Gastrocnemius medialis (tissue), 4 donors: ENCODE measurements around the gene GFOD1. TPM values are rescaled to one million over a fixed set of nuclear protein-coding genes. Genes with fewer than 3 reads are reported as not detected.

Experiments used
- ATAC-seq, 2 donors: fragments of 150-250 bp; one replicate each; pipeline ENCODE4 v1.9.1; 2016
- DNase-seq, 2 donors: peaks; one replicate each; pipeline ENCODE4 v3.0.0-alpha.2; 2019
- H3K27ac ChIP-seq, 4 donors: fragments of 200-600 bp; sonication (generic); 1 replicate in 1 of 4; 2 replicates in 3 of 4; pipeline ENCODE4 v1.5.1; 2016 to 2018; ENCODE audit warnings: mild to moderate bottlenecking in 2 of 4, moderate library complexity in 1 of 4
- H3K27me3 ChIP-seq, 3 donors: fragments of 200-600 bp; sonication (generic) in 2 of 3; 1 replicate in 1 of 3; 2 replicates in 2 of 3; pipeline versions ENCODE4 v1.5.1 to v1.6.0; 2016 to 2019; ENCODE audit warnings: mild to moderate bottlenecking in 1 of 3, moderate library complexity in 1 of 3
- H3K36me3 ChIP-seq, 2 donors: fragments of 200-600 bp; sonication (generic) in 1 of 2; one replicate each; pipeline ENCODE4 v1.5.1; 2017 to 2018
- H3K4me1 ChIP-seq, 2 donors: fragments of 200-600 bp; sonication (generic) in 1 of 2; one replicate each; pipeline ENCODE4 v1.5.1; 2016 to 2017; ENCODE audit warnings: mild to moderate bottlenecking in 2 of 2
- H3K4me3 ChIP-seq, 4 donors: fragments of 200-600 bp; sonication (generic) in 3 of 4; 1 replicate in 1 of 4; 2 replicates in 3 of 4; pipeline ENCODE4 v1.5.1; 2016 to 2019; ENCODE audit warnings: mild to moderate bottlenecking in 2 of 4
- H3K9me3 ChIP-seq, 3 donors: fragments of 200-600 bp; sonication (generic) in 2 of 3; 1 replicate in 1 of 3; 2 replicates in 2 of 3; pipeline ENCODE4 v1.5.1; 2016 to 2019
- CTCF ChIP-seq, 5 experiments: fragments of 450-650 bp in 3 of 5; fragments of 200-600 bp in 2 of 5; sonication (generic) in 2 of 5; IDR thresholded peaks in 4 of 5; conservative IDR thresholded peaks in 1 of 5; 1 replicate in 4 of 5; 2 replicates in 1 of 5; pipeline ENCODE4 v1.5.1; 2016 to 2019; ENCODE audit warnings: antibody characterized with exemption in 5 of 5, mild to moderate bottlenecking in 3 of 5, moderate library complexity in 3 of 5
- POLR2A ChIP-seq, 2 donors: fragments of 450-650 bp; IDR thresholded peaks; one replicate each; pipeline ENCODE4 v1.6.1; 2017; ENCODE audit warnings: antibody characterized with exemption in 2 of 2, mild to moderate bottlenecking in 2 of 2, moderate library complexity in 2 of 2
- in situ Hi-C, 4 donors: fragments of 200-750 bp; cut with MboI; loops; one replicate each; pipeline versions ENCODE4 v1.15.0 to v1.8.0; 2017; ENCODE audit warnings: low sequenced_read_pairs in 4 of 4
- intact Hi-C: fragments of 100-400 bp; cut with DNase I; formaldehyde crosslinking; loops from one replicate; pipeline ENCODE4 v1.15.1; 2023; ENCODE audit warnings: low total_unique reads
- total RNA-seq, 4 donors: library from RNA; depleted of rRNA; stranded (reverse); fragments of >200 nt; gene quantifications; one replicate each; pipeline versions ENCODE4 v1.1.0 to v1.2.3, GENCODE V29; 2016

GFOD1 gene
- total RNA-seq, 4 donors from 2014 or later: 9.0 to 31.8 (median 16.9) TPM

DNA sequence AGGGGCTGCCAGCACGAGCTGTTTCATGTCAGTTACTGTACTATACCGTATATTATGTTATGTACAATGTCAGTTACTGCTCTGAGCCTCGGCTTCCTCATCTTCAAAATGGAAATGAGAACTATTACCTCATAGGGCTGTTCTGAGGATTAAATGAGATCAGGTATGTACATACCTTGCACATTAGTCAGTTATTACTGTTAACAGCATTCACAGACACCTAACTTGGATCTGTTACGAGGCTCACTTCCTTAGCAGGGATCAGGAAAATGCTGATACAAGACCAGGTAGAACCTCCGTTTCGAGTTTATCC, 89.4 kb downstream of the GFOD1 start:
- peaks cover 24 to 38% of the 10 kb centered on the region in 2 donors for H3K4me1 ChIP-seq
- H3K4me3 ChIP-seq: no peak overlapping the region
- no peak overlapping the region for H3K27ac ChIP-seq
- no peaks in the 10 kb centered on the region for H3K9me3 ChIP-seq
- in situ Hi-C loops (no loop called here), intact Hi-C loops (loop anchor here (5.0 kb wide), 1 partner anchor 66 kb away; no protein-coding TSS in a partner anchor)
- ATAC-seq (no peak), DNase-seq (no peak)
- TF ChIP-seq POLR2A (IDR thresholded peaks at IDR 0.05) (no peak), CTCF (IDR thresholded peaks at IDR 0.05 in 4 of 5, conservative IDR thresholded peaks at IDR 0.05 in 1 of 5) (no peak)
- no peaks in the 10 kb centered on the region for H3K27me3 ChIP-seq
- H3K36me3 ChIP-seq: no peaks in the 10 kb centered on the region

DNA sequence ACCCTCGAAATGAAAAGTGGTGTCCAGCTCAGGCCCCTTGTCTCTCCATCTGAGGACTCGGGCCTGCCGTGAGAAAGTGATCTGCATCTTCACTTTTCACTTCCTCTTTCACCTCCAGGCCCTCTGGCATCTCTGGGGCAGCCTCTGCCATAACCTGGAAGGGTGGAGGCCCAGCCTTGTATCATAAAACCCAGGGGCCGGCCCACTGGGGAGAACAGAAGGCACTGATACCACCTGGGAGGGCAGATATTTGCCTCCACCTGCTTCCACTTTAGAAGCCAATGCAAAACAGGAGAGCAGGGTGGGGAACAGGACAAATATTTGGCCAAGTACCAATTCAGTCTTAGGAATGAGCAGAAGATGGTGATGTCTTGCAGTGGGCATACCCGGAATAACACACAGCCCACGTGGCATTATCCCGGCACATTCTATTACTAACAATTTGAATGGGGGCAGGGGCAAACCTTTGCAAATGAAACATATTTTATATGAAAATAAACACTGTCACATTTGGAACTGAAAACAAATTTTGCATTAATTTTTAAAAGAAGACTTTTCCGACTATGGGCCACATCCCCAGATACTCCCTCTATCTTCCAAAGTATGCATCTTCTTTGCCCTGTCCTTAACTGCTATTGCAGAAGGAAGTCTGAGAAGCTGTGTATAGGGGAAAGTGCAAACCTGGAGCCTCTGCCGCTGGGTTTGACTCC, 89.9 kb downstream of the GFOD1 start:
- intact Hi-C loops: loop anchor here (5.0 kb wide), 1 partner anchor 65 kb away; no protein-coding TSS in a partner anchor

GRCh38 chr6:13396241-13396792, 91.1 kb downstream of the GFOD1 start:
- intact Hi-C loops: loop anchor here (5.0 kb wide), 1 partner anchor 64 kb away; no protein-coding TSS in a partner anchor
- in situ Hi-C loops: no loop called here

More for the DNA sequence above, 89.9 kb downstream of the GFOD1 start:
- TF ChIP-seq POLR2A (IDR thresholded peaks at IDR 0.05) (no peak), CTCF (IDR thresholded peaks at IDR 0.05 in 4 of 5, conservative IDR thresholded peaks at IDR 0.05 in 1 of 5) (no peak)
- ATAC-seq (no peak), DNase-seq (no peak)
- in situ Hi-C loops: no loop called here
- no peak overlapping the region for H3K27ac ChIP-seq
- H3K4me3 ChIP-seq: no peak overlapping the region
- H3K4me1 ChIP-seq: peaks cover 24 to 38% of the 10 kb centered on the region in 2 donors
- no peaks in the 10 kb centered on the region for H3K9me3 ChIP-seq
- H3K27me3 ChIP-seq: no peaks in the 10 kb centered on the region
- H3K36me3 ChIP-seq: no peaks in the 10 kb centered on the region

More at GRCh38 chr6:13396241-13396792, 91.1 kb downstream of the GFOD1 start:
- Histone ChIP-seq H3K27me3 (no peaks in the 10 kb centered on the region), H3K4me1 (peaks cover 24 to 38% of the 10 kb centered on the region in 2 donors), H3K27ac (peak overlapping the region in 3 of 4 donors; percentile 7 to 39 (median 31)), H3K36me3 (no peaks in the 10 kb centered on the region), H3K4me3 (no peak overlapping the region), H3K9me3 (no peaks in the 10 kb centered on the region)
- no peak for DNase-seq
- no peak for ATAC-seq
- no peak for TF ChIP-seq CTCF (IDR thresholded peaks at IDR 0.05 in 4 of 5, conservative IDR thresholded peaks at IDR 0.05 in 1 of 5)
- no peak for TF ChIP-seq POLR2A (IDR thresholded peaks at IDR 0.05)
